Measurements from ENCODE around the gene MXD3. TPM values are rescaled to one million over a fixed set of nuclear protein-coding genes. Genes with fewer than 3 reads are reported as not detected.

MXD3 gene
- total RNA-seq, 1 donor from 2014 or later: 8.4 TPM

DNA sequence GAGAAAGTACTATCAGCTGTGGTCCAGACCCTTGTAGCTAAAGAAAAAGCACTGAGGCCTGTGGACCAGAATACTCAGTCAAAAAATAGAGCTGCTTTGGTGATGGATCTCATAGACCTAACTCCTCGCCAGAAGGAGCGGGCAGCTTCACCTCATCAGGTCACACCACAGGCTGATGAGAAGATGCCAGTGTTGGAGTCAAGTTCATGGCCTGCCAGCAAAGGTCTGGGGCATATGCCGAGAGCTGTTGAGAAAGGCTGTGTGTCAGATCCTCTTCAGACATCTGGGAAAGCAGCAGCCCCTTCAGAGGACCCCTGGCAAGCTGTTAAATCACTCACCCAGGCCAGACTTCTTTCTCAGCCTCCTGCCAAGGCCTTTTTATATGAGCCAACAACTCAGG is 17.1 kb downstream of the MXD3 start:
- Mint-ChIP-seq H3K4me3 (ENCODE audit: unreplicated experiment) (no peak overlapping the region), H3K9me3 (ENCODE audit: low read depth) (no peaks in the 10 kb centered on the region), H3K27ac (ENCODE audit: unreplicated experiment) (no peak overlapping the region), H3K27me3 (ENCODE audit: low read depth) (no peaks in the 10 kb centered on the region), H3K36me3 (ENCODE audit: low read depth) (peaks cover 22% of the 10 kb centered on the region), H3K4me1 (ENCODE audit: low read depth) (peaks cover 5% of the 10 kb centered on the region)
- no peak for DNase-seq (ENCODE audit: low spot score)
- TF ChIP-seq, protein P1, sequence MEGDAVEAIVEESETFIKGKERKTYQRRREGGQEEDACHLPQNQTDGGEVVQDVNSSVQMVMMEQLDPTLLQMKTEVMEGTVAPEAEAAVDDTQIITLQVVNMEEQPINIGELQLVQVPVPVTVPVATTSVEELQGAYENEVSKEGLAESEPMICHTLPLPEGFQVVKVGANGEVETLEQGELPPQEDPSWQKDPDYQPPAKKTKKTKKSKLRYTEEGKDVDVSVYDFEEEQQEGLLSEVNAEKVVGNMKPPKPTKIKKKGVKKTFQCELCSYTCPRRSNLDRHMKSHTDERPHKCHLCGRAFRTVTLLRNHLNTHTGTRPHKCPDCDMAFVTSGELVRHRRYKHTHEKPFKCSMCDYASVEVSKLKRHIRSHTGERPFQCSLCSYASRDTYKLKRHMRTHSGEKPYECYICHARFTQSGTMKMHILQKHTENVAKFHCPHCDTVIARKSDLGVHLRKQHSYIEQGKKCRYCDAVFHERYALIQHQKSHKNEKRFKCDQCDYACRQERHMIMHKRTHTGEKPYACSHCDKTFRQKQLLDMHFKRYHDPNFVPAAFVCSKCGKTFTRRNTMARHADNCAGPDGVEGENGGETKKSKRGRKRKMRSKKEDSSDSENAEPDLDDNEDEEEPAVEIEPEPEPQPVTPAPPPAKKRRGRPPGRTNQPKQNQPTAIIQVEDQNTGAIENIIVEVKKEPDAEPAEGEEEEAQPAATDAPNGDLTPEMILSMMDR (IDR thresholded peaks at IDR 0.05): no peak

DNA sequence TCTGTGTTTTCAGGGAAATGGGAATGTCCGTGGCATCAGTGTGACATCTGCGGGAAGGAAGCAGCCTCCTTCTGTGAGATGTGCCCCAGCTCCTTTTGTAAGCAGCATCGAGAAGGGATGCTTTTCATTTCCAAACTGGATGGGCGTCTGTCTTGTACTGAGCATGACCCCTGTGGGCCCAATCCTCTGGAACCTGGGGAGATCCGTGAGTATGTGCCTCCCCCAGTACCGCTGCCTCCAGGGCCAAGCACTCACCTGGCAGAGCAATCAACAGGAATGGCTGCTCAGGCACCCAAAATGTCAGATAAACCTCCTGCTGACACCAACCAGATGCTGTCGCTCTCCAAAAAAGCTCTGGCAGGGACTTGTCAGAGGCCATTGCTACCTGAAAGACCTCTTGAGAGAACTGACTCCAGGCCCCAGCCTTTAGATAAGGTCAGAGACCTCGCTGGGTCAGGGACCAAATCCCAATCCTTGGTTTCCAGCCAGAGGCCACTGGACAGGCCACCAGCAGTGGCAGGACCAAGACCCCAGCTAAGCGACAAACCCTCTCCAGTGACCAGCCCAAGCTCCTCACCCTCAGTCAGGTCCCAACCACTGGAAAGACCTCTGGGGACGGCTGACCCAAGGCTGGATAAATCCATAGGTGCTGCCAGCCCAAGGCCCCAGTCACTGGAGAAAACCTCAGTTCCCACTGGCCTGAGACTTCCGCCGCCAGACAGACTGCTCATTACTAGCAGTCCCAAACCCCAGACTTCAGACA is 17.7 kb downstream of the MXD3 start:
- Mint-ChIP-seq H3K27me3 (ENCODE audit: low read depth) (no peaks in the 10 kb centered on the region), H3K36me3 (ENCODE audit: low read depth) (peaks cover 25% of the 10 kb centered on the region), H3K4me1 (ENCODE audit: low read depth) (peaks cover 2% of the 10 kb centered on the region), H3K27ac (ENCODE audit: unreplicated experiment) (no peak overlapping the region), H3K4me3 (ENCODE audit: unreplicated experiment) (no peak overlapping the region), H3K9me3 (ENCODE audit: low read depth) (no peaks in the 10 kb centered on the region)
- DNase-seq (ENCODE audit: low spot score): no peak
- TF ChIP-seq, protein P1 (IDR thresholded peaks at IDR 0.05): no peak

DNA sequence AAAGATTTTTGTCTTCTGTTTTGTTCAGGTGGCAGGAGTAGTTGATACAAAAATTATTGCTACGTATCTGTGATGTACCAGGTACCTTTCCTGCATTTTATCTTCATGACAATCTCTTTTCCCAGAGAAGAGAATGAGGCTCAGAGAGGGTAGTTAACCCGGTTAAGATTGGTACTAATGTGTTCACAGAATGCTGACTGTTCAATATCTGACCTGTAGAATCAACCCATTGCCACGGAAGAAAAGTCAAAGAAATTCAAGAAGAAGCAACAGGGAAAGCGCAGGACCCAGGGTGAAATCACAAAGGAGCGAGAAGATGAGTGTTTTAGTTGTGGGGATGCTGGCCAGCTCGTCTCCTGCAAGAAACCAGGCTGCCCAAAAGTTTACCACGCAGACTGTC is 20.0 kb downstream of the MXD3 start:
- peaks cover 27% of the 10 kb centered on the region for H3K36me3 Mint-ChIP-seq (ENCODE audit: low read depth)
- TF ChIP-seq, protein P1 (IDR thresholded peaks at IDR 0.05): no peak
- H3K4me3 Mint-ChIP-seq (ENCODE audit: unreplicated experiment): no peak overlapping the region
- H3K27me3 Mint-ChIP-seq (ENCODE audit: low read depth): no peaks in the 10 kb centered on the region
- no peaks in the 10 kb centered on the region for H3K9me3 Mint-ChIP-seq (ENCODE audit: low read depth)
- H3K4me1 Mint-ChIP-seq (ENCODE audit: low read depth): no peaks in the 10 kb centered on the region
- DNase-seq (ENCODE audit: low spot score): no peak
- H3K27ac Mint-ChIP-seq (ENCODE audit: unreplicated experiment): no peak overlapping the region

DNA sequence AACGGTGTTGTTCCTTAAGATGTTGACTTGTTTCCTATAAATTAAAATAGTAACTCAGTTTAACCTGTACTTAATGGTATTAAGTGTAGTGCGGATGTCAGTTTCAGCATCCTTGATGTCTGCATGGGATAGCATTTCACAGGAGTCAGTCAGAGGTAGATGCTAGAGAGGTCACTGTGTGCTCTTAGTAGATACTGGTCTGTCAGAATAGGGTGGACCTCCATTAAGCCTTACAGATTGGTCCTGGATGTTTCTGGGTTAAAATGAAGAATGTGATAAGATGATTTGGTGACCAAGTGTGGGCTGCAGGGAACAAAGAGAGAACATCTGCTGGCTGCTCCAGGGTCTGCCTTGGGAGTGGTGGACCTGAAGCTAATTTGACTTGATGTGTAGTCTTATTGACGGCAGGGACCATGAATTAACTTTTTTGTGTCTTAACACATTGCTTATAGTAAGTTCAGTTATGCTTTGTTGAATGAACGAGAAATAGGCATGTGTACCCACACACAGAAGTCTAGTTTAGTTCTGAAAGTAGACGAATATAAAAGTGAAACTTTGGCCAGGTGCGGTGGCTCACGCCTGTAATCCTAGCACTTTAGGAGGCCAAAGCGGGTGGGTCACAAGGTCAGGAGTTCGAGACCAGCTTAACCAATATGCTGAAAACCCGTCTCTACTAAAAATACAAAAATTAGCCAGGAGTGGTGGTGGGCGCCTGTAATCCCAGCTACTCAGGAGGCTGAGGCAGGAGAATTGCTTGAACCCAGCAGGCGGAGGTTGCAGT is 20.7 kb downstream of the MXD3 start:
- no peaks in the 10 kb centered on the region for H3K4me1 Mint-ChIP-seq (ENCODE audit: low read depth)
- peaks cover 29% of the 10 kb centered on the region for H3K36me3 Mint-ChIP-seq (ENCODE audit: low read depth)
- no peaks in the 10 kb centered on the region for H3K27me3 Mint-ChIP-seq (ENCODE audit: low read depth)
- TF ChIP-seq, protein P1 (IDR thresholded peaks at IDR 0.05): no peak
- H3K4me3 Mint-ChIP-seq (ENCODE audit: unreplicated experiment): no peak overlapping the region
- H3K9me3 Mint-ChIP-seq (ENCODE audit: low read depth): no peaks in the 10 kb centered on the region
- no peak overlapping the region for H3K27ac Mint-ChIP-seq (ENCODE audit: unreplicated experiment)
- no peak for DNase-seq (ENCODE audit: low spot score)

DNA sequence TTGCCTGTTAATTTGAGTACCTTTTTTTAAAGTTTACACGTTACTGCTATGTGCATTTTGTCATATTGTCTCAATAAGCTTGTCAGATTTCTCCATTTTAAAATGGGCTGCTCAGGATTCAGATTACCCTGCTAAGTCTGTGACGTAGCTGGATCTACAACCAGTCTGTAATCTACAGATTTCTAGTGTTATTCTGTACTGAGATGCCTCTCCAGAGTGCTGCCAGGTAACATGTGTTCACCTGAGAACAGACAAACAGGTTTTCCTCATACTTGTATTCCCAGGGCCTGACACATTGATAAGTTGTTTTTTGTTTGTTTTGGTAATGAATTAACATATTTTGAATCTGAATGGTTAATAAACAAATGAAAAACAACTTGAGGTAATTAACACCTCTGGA is 23.5 kb downstream of the MXD3 start:
- TF ChIP-seq, protein P1 (IDR thresholded peaks at IDR 0.05): no peak
- H3K27ac Mint-ChIP-seq (ENCODE audit: unreplicated experiment): no peak overlapping the region
- DNase-seq (ENCODE audit: low spot score): no peak
- H3K9me3 Mint-ChIP-seq (ENCODE audit: low read depth): no peaks in the 10 kb centered on the region
- H3K27me3 Mint-ChIP-seq (ENCODE audit: low read depth): no peaks in the 10 kb centered on the region
- no peak overlapping the region for H3K4me3 Mint-ChIP-seq (ENCODE audit: unreplicated experiment)
- peaks cover 26% of the 10 kb centered on the region for H3K36me3 Mint-ChIP-seq (ENCODE audit: low read depth)
- H3K4me1 Mint-ChIP-seq (ENCODE audit: low read depth): no peaks in the 10 kb centered on the region
